Right lobe of liver (tissue), 6 donors: Measurements from ENCODE around the gene MAP2K6. TPM values are rescaled to one million over a fixed set of nuclear protein-coding genes. Genes with fewer than 3 reads are reported as not detected.

Experiments
- ATAC-seq, 4 donors: fragments of 200-7000 bp; cut with Tn5 transposase; one replicate each; pipeline ENCODE4 v1.9.1; 2020; ENCODE audit warnings: mild to moderate bottlenecking in 4 of 4, moderate library complexity in 4 of 4
- DNase-seq, 3 donors: peaks; one replicate each; pipeline ENCODE4 v3.0.0-alpha.2; 2020
- H3K27ac ChIP-seq, 3 donors: fragments of 200-600 bp; one replicate each; pipeline ENCODE4 v1.8.0; 2022
- H3K27me3 ChIP-seq, 2 donors: fragments of 200-600 bp; one replicate each; pipeline ENCODE4 v1.8.0; 2022
- H3K36me3 ChIP-seq, 4 donors: fragments of 200-600 bp; sonication (generic) in 1 of 4; one replicate each; pipeline versions ENCODE4 v1.5.1 to v1.8.0; 2017 to 2022; ENCODE audit warnings: control low read depth in 1 of 4
- H3K4me1 ChIP-seq, 4 donors: fragments of 200-600 bp; sonication (generic) in 1 of 4; one replicate each; pipeline versions ENCODE4 v1.5.1 to v1.8.0; 2017 to 2022; ENCODE audit warnings: control low read depth in 1 of 4
- H3K4me3 ChIP-seq, 3 donors: fragments of 200-600 bp; one replicate each; pipeline ENCODE4 v1.8.0; 2022
- H3K9me3 ChIP-seq, 4 donors: fragments of 200-600 bp; sonication (generic) in 1 of 4; one replicate each; pipeline versions ENCODE4 v1.5.1 to v1.8.0; 2017 to 2022; ENCODE audit warnings: control low read depth in 1 of 4
- CTCF ChIP-seq, 4 donors: fragments of 200-600 bp in 3 of 4; fragments of 450-650 bp in 1 of 4; IDR thresholded peaks; one replicate each; pipeline versions ENCODE4 v1.5.1 to v1.8.0; 2016 to 2022; ENCODE audit warnings: antibody characterized with exemption in 4 of 4, mild to moderate bottlenecking in 2 of 4
- POLR2A ChIP-seq: fragments of 450-650 bp; IDR thresholded peaks from one replicate; pipeline ENCODE4 v1.6.1; 2017; ENCODE audit warnings: antibody characterized with exemption, mild to moderate bottlenecking
- WGBS: methylation state at CpG from one replicate; pipeline ENCODE4 v1.1.6; 2018; ENCODE audit warnings: low coverage, low lambda C conversion rate; ENCODE audit not compliant: insufficient coverage; ENCODE audit errors: missing lambda C conversion rate; 5-methylcytosine and 5-hydroxymethylcytosine counted together
- intact Hi-C, 2 donors: fragments of 100-400 bp; cut with DNase I; formaldehyde crosslinking; loops; one replicate each; pipeline versions ENCODE4 v1.11.2 to v1.14.1; 2022
- total RNA-seq, 6 experiments: library from RNA; depleted of rRNA in 2 of 6; stranded (reverse); fragments of >200 nt in 2 of 6; fragmentation: NEBNext Ultra II Directional in 3 of 6; extraction: Animal tissue kit (Norgen Biotek cat#: 25700) in 3 of 6; gene quantifications; one replicate each; pipeline versions ENCODE4 v1.1.0 to v1.2.4, GENCODE V29; 2016 to 2023
- donor health status: DM: no; HTN: yes; CAD: no.
- donor health status: DM: no; HTN: no; CAD: no.
- donor health status: DM: no; HTN: no; CAD: no.
- donor health status: DM: no; HTN: yes; CAD: no.
- donor health status: DM: no; HTN: yes; CAD: no.

MAP2K6 gene
- total RNA-seq, 6 experiments from 2014 or later, result 1.8 to 3.6 (median 2.3) TPM

- no peak overlapping the region for H3K27ac ChIP-seq
- H3K27me3 ChIP-seq, result no peaks in the 10 kb centered on the region
- DNase-seq, result no peak
- no peak for ATAC-seq
- H3K9me3 ChIP-seq, result no peaks in the 10 kb centered on the region
- H3K36me3 ChIP-seq, result no peaks in the 10 kb centered on the region
- intact Hi-C loops, result no loop called here
- H3K4me1 ChIP-seq, result no peaks in the 10 kb centered on the region
- WGBS, result 82% methylated on average over 3 of the region's 3 CpGs
- TF ChIP-seq CTCF (IDR thresholded peaks at IDR 0.05) (no peak), POLR2A (no peak)
- H3K4me3 ChIP-seq, result no peak overlapping the region
Measured at GRCh38 chr17:69457603-69458002, 43.1 kb downstream of the MAP2K6 start.

- 75% methylated on average over 8 of the region's 12 CpGs for WGBS
- Histone ChIP-seq H3K9me3 (no peaks in the 10 kb centered on the region), H3K36me3 (no peaks in the 10 kb centered on the region), H3K27ac (no peak overlapping the region), H3K4me1 (no peaks in the 10 kb centered on the region), H3K4me3 (no peak overlapping the region), H3K27me3 (no peaks in the 10 kb centered on the region)
- intact Hi-C loops, result no loop called here
- no peak for DNase-seq
- TF ChIP-seq POLR2A (no peak), CTCF (IDR thresholded peaks at IDR 0.05) (no peak)
- ATAC-seq, result no peak
Measured at GRCh38 chr17:69460963-69461922, 46.7 kb downstream of the MAP2K6 start.

- TF ChIP-seq POLR2A, result no peak
- no peak for TF ChIP-seq CTCF (IDR thresholded peaks at IDR 0.05)
- Histone ChIP-seq H3K27ac (no peak overlapping the region), H3K36me3 (no peaks in the 10 kb centered on the region), H3K4me1 (no peaks in the 10 kb centered on the region), H3K9me3 (no peaks in the 10 kb centered on the region), H3K4me3 (no peak overlapping the region), H3K27me3 (no peaks in the 10 kb centered on the region)
- ATAC-seq, result no peak
- 90% methylated on average over 10 of the region's 11 CpGs for WGBS
- intact Hi-C loops, result no loop called here
- DNase-seq, result no peak
Measured at GRCh38 chr17:69461951-69462369, 47.5 kb downstream of the MAP2K6 start.

GRCh38 chr17:69462882-69463281 lies 48.4 kb downstream of the MAP2K6 start:
- Histone ChIP-seq H3K4me1 (no peaks in the 10 kb centered on the region), H3K27me3 (no peaks in the 10 kb centered on the region), H3K27ac (no peak overlapping the region), H3K36me3 (no peaks in the 10 kb centered on the region), H3K4me3 (no peak overlapping the region), H3K9me3 (no peaks in the 10 kb centered on the region)
- no peak for TF ChIP-seq POLR2A
- TF ChIP-seq CTCF (IDR thresholded peaks at IDR 0.05), result no peak
- no peak for ATAC-seq
- no peak for DNase-seq
- 80% methylated on average over 7 of the region's 8 CpGs for WGBS
- intact Hi-C loops, result no loop called here
